Measurements from ENCODE around the gene ACADL. TPM values are rescaled to one million over a fixed set of nuclear protein-coding genes. Genes with fewer than 3 reads are reported as not detected.

Gene ACADL
- 0.14 TPM in 1 of 2 replicates, not detected in the other for polyA plus RNA-seq
- not detected in 2 replicates for polyA minus RNA-seq

DNA sequence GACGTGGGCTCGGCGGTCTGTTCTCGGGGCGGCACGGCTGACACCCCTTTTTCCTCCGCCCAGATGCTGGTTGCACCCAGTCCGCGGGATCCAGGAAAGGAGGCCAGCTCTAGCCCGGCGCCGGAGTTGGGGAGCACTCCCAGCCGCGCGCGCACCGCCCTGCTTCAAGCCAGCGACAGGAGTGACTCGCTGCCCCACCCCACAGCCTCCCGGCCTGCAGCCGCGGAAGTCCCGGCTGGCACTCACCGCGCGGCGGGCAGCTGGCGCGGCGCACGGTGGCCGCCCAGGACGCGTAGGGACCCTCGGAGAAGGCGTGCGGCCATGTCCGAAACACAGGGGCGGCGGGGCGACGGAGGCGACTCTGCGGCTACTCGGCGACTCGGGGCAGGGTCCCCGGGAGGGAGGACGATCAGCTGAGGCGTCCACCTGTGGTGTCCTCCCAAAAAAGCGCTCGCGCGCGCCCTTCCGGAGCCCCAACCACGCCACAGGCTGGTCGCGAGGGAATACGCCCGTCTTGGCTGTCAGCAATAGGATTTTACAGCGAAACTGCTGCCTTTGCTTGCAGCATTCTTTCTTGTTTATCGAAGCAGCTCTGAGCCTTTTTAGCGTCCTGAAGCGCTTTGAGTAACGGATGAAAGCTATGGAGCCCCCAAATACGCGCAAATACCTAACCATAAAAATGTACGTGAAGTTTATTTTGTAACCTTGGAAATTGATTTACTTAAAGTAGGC lies at the start of gene ACADL:
ACADL (minus strand) TSS at position 507 of the 732 bp plus-strand sequence; CDS start at position 323, 184 bp downstream.
- Histone ChIP-seq H3K9me3 (ENCODE audit: low read length) (no peaks in the 10 kb centered on the region), H3K27me3 (ENCODE audit: insufficient read depth, low read depth, low read length) (peaks cover 41% of the 10 kb centered on the region), H2AFZ (ENCODE audit: low read depth, low read length) (peak within 1 kb of the TSS; percentile 21), H4K20me1 (ENCODE audit: insufficient read depth) (no peaks in the 10 kb centered on the region), H3K4me3 (ENCODE audit: low read length) (peak within 1 kb of the TSS; percentile 86), H3F3A (ENCODE audit: insufficient read depth, low read length, poor library complexity, severe bottlenecking) (no peaks in the 10 kb centered on the region), H3K9me2 (ENCODE audit: insufficient read depth, low read length) (no peaks in the 10 kb centered on the region), H3K9ac (ENCODE audit: low read length) (peak within 1 kb of the TSS; percentile 47), H3K36me3 (ENCODE audit: insufficient read depth, low read length) (no peaks in the 10 kb centered on the region), H3K27ac (ENCODE audit: low read length) (no peak within 1 kb of the TSS), H3K79me2 (replicated peaks; ENCODE audit: insufficient read depth, low read length) (no peaks in the 10 kb centered on the region), H3K4me2 (ENCODE audit: low read length) (peak within 1 kb of the TSS; percentile 56)
- TF ChIP-seq REST (IDR thresholded peaks at IDR 0.05; ENCODE audit: borderline replicate concordance) (no peak), RAD21 (conservative IDR thresholded peaks at IDR 0.05) (no peak), POLR2AphosphoS5 (IDR thresholded peaks at IDR 0.05) (no peak), EZH2 (IDR thresholded peaks at IDR 0.05; ENCODE audit: borderline replicate concordance, insufficient read depth, low read length, poor library complexity, severe bottlenecking) (no peak), TAF1 (IDR thresholded peaks at IDR 0.05; ENCODE audit: low read depth) (no peak), EP300 (conservative IDR thresholded peaks at IDR 0.05; ENCODE audit: poor library complexity, severe bottlenecking) (no peak), MXI1 (conservative IDR thresholded peaks at IDR 0.05; ENCODE audit: poor library complexity, severe bottlenecking) (no peak), SMC3 (conservative IDR thresholded peaks at IDR 0.05; ENCODE audit: poor library complexity) (no peak)
- TF ChIP-seq, protein P1, sequence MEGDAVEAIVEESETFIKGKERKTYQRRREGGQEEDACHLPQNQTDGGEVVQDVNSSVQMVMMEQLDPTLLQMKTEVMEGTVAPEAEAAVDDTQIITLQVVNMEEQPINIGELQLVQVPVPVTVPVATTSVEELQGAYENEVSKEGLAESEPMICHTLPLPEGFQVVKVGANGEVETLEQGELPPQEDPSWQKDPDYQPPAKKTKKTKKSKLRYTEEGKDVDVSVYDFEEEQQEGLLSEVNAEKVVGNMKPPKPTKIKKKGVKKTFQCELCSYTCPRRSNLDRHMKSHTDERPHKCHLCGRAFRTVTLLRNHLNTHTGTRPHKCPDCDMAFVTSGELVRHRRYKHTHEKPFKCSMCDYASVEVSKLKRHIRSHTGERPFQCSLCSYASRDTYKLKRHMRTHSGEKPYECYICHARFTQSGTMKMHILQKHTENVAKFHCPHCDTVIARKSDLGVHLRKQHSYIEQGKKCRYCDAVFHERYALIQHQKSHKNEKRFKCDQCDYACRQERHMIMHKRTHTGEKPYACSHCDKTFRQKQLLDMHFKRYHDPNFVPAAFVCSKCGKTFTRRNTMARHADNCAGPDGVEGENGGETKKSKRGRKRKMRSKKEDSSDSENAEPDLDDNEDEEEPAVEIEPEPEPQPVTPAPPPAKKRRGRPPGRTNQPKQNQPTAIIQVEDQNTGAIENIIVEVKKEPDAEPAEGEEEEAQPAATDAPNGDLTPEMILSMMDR (IDR thresholded peaks at IDR 0.05; ENCODE audit: poor library complexity, severe bottlenecking) = no peak

DNA sequence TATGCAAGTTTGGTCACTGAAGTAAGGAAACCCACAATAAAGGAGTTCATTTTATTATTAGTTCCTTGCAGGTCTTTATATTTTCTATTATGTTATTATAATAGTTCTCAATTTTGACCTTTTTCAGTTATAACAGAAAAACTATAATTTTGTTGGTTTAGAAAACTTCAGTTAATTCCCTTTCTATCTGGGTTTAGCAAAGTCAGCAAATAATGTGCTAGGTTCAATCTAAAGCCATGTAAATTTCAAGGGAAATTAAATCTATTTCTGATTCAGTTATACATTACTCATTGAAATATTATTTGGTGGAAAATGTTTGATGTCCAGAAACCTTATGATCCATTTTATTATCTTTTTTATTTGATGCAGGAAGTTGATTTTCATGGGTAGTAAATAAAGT lies 46.1 kb upstream of the ACADL start:
- H3F3A ChIP-seq (ENCODE audit: insufficient read depth, low read length, poor library complexity, severe bottlenecking) = no peaks in the 10 kb centered on the region
- H3K9me2 ChIP-seq (ENCODE audit: insufficient read depth, low read length) = no peaks in the 10 kb centered on the region

More for the DNA sequence above, 46.1 kb upstream of the ACADL start:
- no peaks in the 10 kb centered on the region for H3K36me3 ChIP-seq (ENCODE audit: insufficient read depth, low read length)
- no peaks in the 10 kb centered on the region for H3K9me3 ChIP-seq (ENCODE audit: low read length)
- TF ChIP-seq SMC3 (conservative IDR thresholded peaks at IDR 0.05; ENCODE audit: poor library complexity) (no peak), MXI1 (conservative IDR thresholded peaks at IDR 0.05; ENCODE audit: poor library complexity, severe bottlenecking) (no peak), TAF1 (IDR thresholded peaks at IDR 0.05; ENCODE audit: low read depth) (no peak), RAD21 (conservative IDR thresholded peaks at IDR 0.05) (no peak), REST (IDR thresholded peaks at IDR 0.05; ENCODE audit: borderline replicate concordance) (no peak)
- TF ChIP-seq, protein P1 (IDR thresholded peaks at IDR 0.05; ENCODE audit: poor library complexity, severe bottlenecking) = no peak
- H3K9ac ChIP-seq (ENCODE audit: low read length) = no peak overlapping the region
- no peak overlapping the region for H3K27ac ChIP-seq (ENCODE audit: low read length)
- no peaks in the 10 kb centered on the region for H3K79me2 ChIP-seq (replicated peaks; ENCODE audit: insufficient read depth, low read length)
- no peak overlapping the region for H3K4me2 ChIP-seq (ENCODE audit: low read length)
- no peak overlapping the region for H3K4me3 ChIP-seq (ENCODE audit: low read length)
- no peak overlapping the region for H2AFZ ChIP-seq (ENCODE audit: low read depth, low read length)
- no peaks in the 10 kb centered on the region for H3K27me3 ChIP-seq (ENCODE audit: insufficient read depth, low read depth, low read length)
- no peaks in the 10 kb centered on the region for H4K20me1 ChIP-seq (ENCODE audit: insufficient read depth)
